A549 (cell line): ENCODE measurements around the gene SLC25A5. TPM values are rescaled to one million over a fixed set of nuclear protein-coding genes. Genes with fewer than 3 reads are reported as not detected.

Experiments used
- ATAC-seq, 2 experiments: fragments of 200-7000 bp in 1 of 2; fragments of >200 bp in 1 of 2; cut with Nextera tagmentation in 1 of 2; cut with Tn5 transposase in 1 of 2; 3 replicates each; pipeline versions ENCODE4 v1.8.0 to v1.9.1; 2018 to 2020; ENCODE audit warnings: mild to moderate bottlenecking in 1 of 2, moderate library complexity in 1 of 2
- CTCF ChIA-PET: fragments of 300-600 bp; sonication (Branson Sonifier 250); formaldehyde crosslinking; extraction: SDS; loops from one replicate; lab custom pipeline; 2021; ENCODE audit warnings: antibody characterized with exemption, inconsistent platforms; lab: Yijun Ruan, JAX
- POLR2A ChIA-PET: fragments of 350-600 bp; formaldehyde crosslinking; extraction: SDS; loops from one replicate; lab custom pipeline; 2021; ENCODE audit warnings: antibody characterized with exemption, inconsistent platforms; lab: Yijun Ruan, JAX
- DNase-seq, 2 experiments: peaks; one replicate each; pipeline versions ENCODE4 v3.0.0 to v3.0.0-alpha.2; 2011 to 2016; ENCODE audit warnings: low read depth in 1 of 2, low spot score in 1 of 2
- FAIRE-seq: peaks from 2 replicates; lab custom pipeline; 2011; peaks lifted over from hg19 to GRCh38; lab: Jason Lieb, UNC
- H3K27ac ChIP-seq, 2 experiments: fragments of >200 bp; sonication (Bioruptor Twin); formaldehyde crosslinking; 3 replicates each; pipeline ENCODE4 v1.5.1; 2016 to 2017
- H3K4me1 ChIP-seq: fragments of >200 bp; sonication (Bioruptor Twin); formaldehyde crosslinking; 3 replicates; pipeline ENCODE4 v1.6.1; 2016
- H3K4me2 ChIP-seq: fragments of >200 bp; sonication (Bioruptor Twin); formaldehyde crosslinking; 3 replicates; pipeline ENCODE4 v1.6.1; 2016
- H3K4me3 ChIP-seq: fragments of >200 bp; sonication (Bioruptor Twin); formaldehyde crosslinking; 3 replicates; pipeline ENCODE4 v1.5.1; 2016
- H3K9me3 ChIP-seq: fragments of >200 bp; sonication (Bioruptor Twin); formaldehyde crosslinking; 3 replicates; pipeline ENCODE4 v1.6.1; 2016
- ATOH8 ChIP-seq: fragments of 250-450 bp; sonication (Bioruptor Pico); IDR thresholded peaks from 2 replicates; pipeline ENCODE4 v1.5.0; 2020; ENCODE audit warnings: low read depth, mild to moderate bottlenecking, moderate library complexity
- CHD4 ChIP-seq: fragments of 200-600 bp; sonication (generic); IDR thresholded peaks from 2 replicates; pipeline ENCODE4 v1.6.1; 2016; ENCODE audit warnings: antibody characterized with exemption, mild to moderate bottlenecking, borderline replicate concordance
- CTCF ChIP-seq: fragments of >200 bp; sonication (Bioruptor Twin); formaldehyde crosslinking; IDR thresholded peaks from 3 replicates; pipeline ENCODE4 v1.5.1; 2016
- EHF ChIP-seq: fragments of 250-450 bp; sonication (Bioruptor Pico); IDR thresholded peaks from 2 replicates; pipeline ENCODE4 v1.5.0; 2020; ENCODE audit warnings: mild to moderate bottlenecking
- ELK1 ChIP-seq: fragments of 150-350 bp; IDR thresholded peaks from 2 replicates; pipeline ENCODE4 v1.6.1; 2014; ENCODE audit warnings: low read depth, mild to moderate bottlenecking, low read length
- HDAC2 ChIP-seq: fragments of 200-600 bp; sonication (generic); IDR thresholded peaks from 2 replicates; pipeline ENCODE4 v1.6.1; 2016
- HES2 ChIP-seq: fragments of >200 bp; sonication (Bioruptor Twin); formaldehyde crosslinking; IDR thresholded peaks from 2 replicates; pipeline ENCODE4 v1.6.1; 2016
- HEYL ChIP-seq: fragments of 250-450 bp; sonication (Bioruptor Pico); IDR thresholded peaks from 2 replicates; pipeline ENCODE4 v1.8.0; 2021; ENCODE audit warnings: mild to moderate bottlenecking, moderate library complexity
- HOXB5 ChIP-seq: fragments of 250-450 bp; sonication (Bioruptor Pico); IDR thresholded peaks from 2 replicates; pipeline ENCODE4 v1.5.0; 2020; ENCODE audit warnings: mild to moderate bottlenecking, moderate library complexity
- JUN ChIP-seq, 2 experiments: fragments of >200 bp; sonication (Bioruptor Twin); formaldehyde crosslinking; IDR thresholded peaks; 2 replicates in 1 of 2; 3 replicates in 1 of 2; pipeline ENCODE4 v1.6.1; 2016 to 2017
- KDM1A ChIP-seq: fragments of 200-600 bp; sonication (generic); IDR thresholded peaks from 2 replicates; pipeline ENCODE4 v1.6.1; 2016; ENCODE audit warnings: low read depth, mild to moderate bottlenecking
- KDM5A ChIP-seq: fragments of 200-600 bp; sonication (generic); IDR thresholded peaks from 2 replicates; pipeline ENCODE4 v1.6.1; 2016; ENCODE audit warnings: antibody characterized with exemption, mild to moderate bottlenecking
- NPAS2 ChIP-seq: fragments of 250-450 bp; sonication (Bioruptor Pico); IDR thresholded peaks from 2 replicates; pipeline ENCODE4 v1.8.0; 2022; ENCODE audit warnings: mild to moderate bottlenecking, moderate library complexity, borderline replicate concordance
- NR3C1 ChIP-seq: fragments of >200 bp; sonication (Bioruptor Twin); formaldehyde crosslinking; IDR thresholded peaks from 3 replicates; pipeline ENCODE4 v1.6.1; 2017
- POLR2A ChIP-seq: IDR thresholded peaks from 2 replicates; pipeline ENCODE4 v1.6.1; 2012; ENCODE audit warnings: mild to moderate bottlenecking, low read length
- RARB ChIP-seq: fragments of 250-450 bp; sonication (Bioruptor Pico); IDR thresholded peaks from 2 replicates; pipeline ENCODE4 v1.8.0; 2021; ENCODE audit warnings: mild to moderate bottlenecking, moderate library complexity
- REST ChIP-seq: fragments of 200-600 bp; sonication (generic); IDR thresholded peaks from 2 replicates; pipeline ENCODE4 v1.6.1; 2016; ENCODE audit warnings: antibody characterized with exemption, mild to moderate bottlenecking, moderate library complexity
- TP53 ChIP-seq: fragments of 250-450 bp; sonication (Bioruptor Pico); IDR thresholded peaks from 2 replicates; pipeline ENCODE4 v1.5.0; 2021; ENCODE audit warnings: mild to moderate bottlenecking, moderate library complexity
- ZNF302 ChIP-seq: fragments of 250-450 bp; sonication (Bioruptor Pico); IDR thresholded peaks from 2 replicates; pipeline ENCODE4 v1.9.0; 2021; ENCODE audit warnings: inconsistent platforms, mild to moderate bottlenecking, moderate library complexity
- ZSCAN20 ChIP-seq: fragments of 250-450 bp; sonication (Bioruptor Pico); IDR thresholded peaks from 2 replicates; pipeline ENCODE4 v1.8.0; 2022; ENCODE audit warnings: mild to moderate bottlenecking, moderate library complexity
- WGBS: methylation state at CpG from one replicate; pipeline ENCODE4 v1.1.6; 2017; ENCODE audit errors: missing lambda C conversion rate; 5-methylcytosine and 5-hydroxymethylcytosine counted together
- polyA plus RNA-seq, 4 experiments: library from polyadenylated mRNA; depleted of rRNA in 3 of 4; stranded (reverse); fragments of >200 nt; fragmentation: RNase III in 1 of 4; extraction: RNeasy Plus Mini Kit Qiagen cat#74134 plus additional on column Dnase treatment in 1 of 4; gene quantifications; 2 replicates in 3 of 4; 3 replicates in 1 of 4; pipeline ENCODE4 v1.2.3, GENCODE V29; 2011 to 2017

The SLC25A5 gene
- polyA plus RNA-seq, 2 of the 4 experiments (the other 2 are of a cell fraction), result 625 to 739 TPM

- ATAC-seq (no peak), FAIRE-seq (no peak), DNase-seq (no peak)
- Histone ChIP-seq H3K9me3 (no peaks in the 10 kb centered on the region), H3K4me2 (peak overlapping the region; percentile 79), H3K4me3 (no peak overlapping the region), H3K4me1 (peaks cover 57% of the 10 kb centered on the region), H3K27ac (peak overlapping the region; percentile 90 to 100)
- ChIA-PET CTCF (interaction anchor here (26.9 to 31.5 kb wide), 2 partner anchors 7 to 13 kb away, joined by 814 read pairs; no protein-coding TSS in a partner anchor), POLR2A (no interaction called here)
- WGBS, result 87% methylated on average over 6 of the region's 7 CpGs
- TF ChIP-seq RARB (CRISPR knock-in tag) (no peak), ZNF302 (CRISPR knock-in tag) (no peak), CHD4 (no peak), ZSCAN20 (CRISPR knock-in tag) (no peak), HES2 (no peak), CTCF (no peak), NPAS2 (CRISPR knock-in tag) (no peak), ATOH8 (CRISPR knock-in tag) (no peak), EHF (CRISPR knock-in tag) (no peak), ELK1 (no peak), REST (no peak), NR3C1 (no peak), HOXB5 (CRISPR knock-in tag) (no peak), JUN (IDR thresholded peaks at IDR 0.05) (no peak), TP53 (CRISPR knock-in tag) (no peak), KDM1A (no peak), HDAC2 (no peak), HEYL (no peak), POLR2A (no peak), KDM5A (no peak)
Observed at GRCh38 chrX:119501511-119502148, 33.4 kb downstream of the SLC25A5 start.
